Measurements from ENCODE around the gene GBP2.
"Not testable (repeated sequence)": the region's sequence is repeated elsewhere in the genome, so short reads cannot be mapped to it uniquely, and the experiment has no call there.

The GBP2 gene

GRCh38 chr1:89126602-89127565 is 970 bp upstream of the GBP2 start:
- DNase-seq (ENCODE audit: low read depth), result peak; percentile 69

DNA sequence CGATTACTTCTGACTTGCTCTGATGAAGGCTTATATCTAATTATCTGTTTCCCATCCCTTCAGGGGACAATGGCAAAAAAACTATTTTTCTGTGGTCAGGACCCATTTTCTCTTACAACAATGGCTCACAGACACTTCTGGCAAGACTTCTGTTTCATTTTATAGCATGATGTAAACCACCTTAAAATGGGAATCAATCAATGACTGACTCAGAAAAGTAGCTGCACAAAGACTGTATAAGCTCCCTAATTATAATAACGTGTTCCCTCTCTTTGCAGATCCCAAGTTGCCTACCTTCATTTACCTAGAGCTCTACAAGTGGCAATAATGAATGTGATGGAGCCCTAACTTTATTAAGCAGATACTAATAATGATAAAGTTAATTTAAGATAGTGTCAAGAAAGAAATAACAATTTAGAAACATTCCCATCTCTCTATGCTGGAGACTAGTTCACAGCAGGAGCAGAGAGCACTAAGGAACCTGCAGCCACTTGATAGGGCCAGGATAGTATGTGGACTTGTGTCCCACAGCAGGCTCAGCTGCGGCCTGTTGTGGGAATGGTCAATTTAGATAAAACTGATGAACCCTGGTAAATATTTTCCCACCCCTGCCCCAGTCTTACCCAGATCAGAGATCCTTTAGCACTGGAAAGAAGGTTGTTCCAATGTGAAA is 538 bp downstream of the GBP2 start:
- DNase-seq (ENCODE audit: low read depth), result no peak

DNA sequence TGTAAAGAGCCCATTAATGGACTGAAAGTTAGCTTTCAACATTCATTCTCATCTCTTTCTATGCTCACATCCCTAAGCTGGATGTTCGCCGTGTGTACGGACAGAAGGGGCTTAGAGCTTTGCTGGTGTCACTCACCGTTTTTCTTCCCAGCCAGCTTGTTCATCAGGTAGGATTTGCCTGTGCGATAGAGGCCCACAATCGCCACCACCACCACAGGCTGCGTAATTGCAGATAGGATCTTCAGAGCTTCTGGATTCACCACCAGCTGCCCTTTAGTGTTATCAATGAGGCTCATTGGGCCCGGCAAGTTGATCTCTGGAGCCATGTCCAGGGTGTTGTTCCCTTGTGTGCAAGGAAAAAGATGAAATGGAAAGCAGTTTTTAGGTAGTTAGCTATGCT is 4.3 kb downstream of the GBP2 start:
- DNase-seq (ENCODE audit: low read depth), result no peak

GRCh38 chr1:89114662-89115061 is 11.3 kb downstream of the GBP2 start:
- no peak for DNase-seq (ENCODE audit: low read depth)

DNA sequence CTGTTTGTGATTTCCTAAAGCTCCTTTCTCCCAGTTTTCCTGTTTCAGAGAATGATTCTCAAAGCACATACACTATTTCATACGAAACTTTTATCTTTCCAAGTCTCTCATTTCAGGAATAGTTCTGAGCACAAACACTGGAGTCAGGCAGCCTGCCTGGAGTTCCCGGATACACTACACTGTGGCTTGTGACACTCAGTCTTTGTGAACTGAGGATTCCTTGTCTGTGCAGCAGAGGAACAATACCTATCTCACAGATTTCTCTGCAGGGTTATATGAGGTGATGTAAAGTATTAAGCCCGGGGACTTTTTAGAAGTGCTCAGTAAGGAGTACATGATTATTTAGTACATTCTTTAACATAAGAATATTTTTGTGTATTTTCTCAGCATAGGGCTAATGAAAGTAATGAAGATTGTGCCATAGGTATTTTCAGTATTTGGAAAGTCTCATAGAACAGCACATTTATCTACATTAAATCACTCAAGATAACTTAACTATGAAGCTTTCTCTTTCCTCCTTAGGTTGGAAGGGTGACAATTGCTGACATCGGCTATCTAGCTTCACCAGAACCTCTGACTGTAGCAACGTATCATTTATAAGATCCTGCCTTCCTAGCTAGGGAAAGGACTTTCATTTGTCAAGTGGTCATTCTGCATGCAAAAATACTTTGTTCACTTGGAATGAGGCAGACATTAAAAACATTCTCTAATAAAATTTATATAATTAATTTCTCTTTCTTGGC is 12.9 kb downstream of the GBP2 start:
- no peak for DNase-seq (ENCODE audit: low read depth)

GRCh38 chr1:89104687-89105086 is 21.2 kb downstream of the GBP2 start:
- no peak for DNase-seq (ENCODE audit: low read depth)

- DNase-seq (ENCODE audit: low read depth), result no peak
Observed at GRCh38 chr1:89104147-89104546, 21.8 kb downstream of the GBP2 start.

DNA sequence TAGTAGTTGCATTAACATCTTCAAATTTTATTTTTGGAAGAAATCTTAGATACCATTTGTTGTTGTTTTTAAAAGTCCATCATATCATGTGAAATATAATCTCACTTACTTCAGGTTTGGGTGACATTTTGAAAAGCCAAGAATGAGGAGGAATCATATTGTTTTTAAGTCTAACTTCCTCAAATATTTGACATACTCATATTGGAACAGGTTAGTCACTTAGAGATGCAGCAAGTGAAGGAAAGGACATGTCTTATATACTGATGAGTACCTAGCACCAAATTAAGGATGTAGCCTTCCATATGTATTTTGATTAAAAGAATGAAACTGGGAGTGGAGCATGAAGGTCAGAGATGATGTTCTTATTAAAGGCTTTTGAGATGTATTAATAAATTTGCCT is 23.9 kb downstream of the GBP2 start:
- no peak for DNase-seq (ENCODE audit: low read depth)

DNA sequence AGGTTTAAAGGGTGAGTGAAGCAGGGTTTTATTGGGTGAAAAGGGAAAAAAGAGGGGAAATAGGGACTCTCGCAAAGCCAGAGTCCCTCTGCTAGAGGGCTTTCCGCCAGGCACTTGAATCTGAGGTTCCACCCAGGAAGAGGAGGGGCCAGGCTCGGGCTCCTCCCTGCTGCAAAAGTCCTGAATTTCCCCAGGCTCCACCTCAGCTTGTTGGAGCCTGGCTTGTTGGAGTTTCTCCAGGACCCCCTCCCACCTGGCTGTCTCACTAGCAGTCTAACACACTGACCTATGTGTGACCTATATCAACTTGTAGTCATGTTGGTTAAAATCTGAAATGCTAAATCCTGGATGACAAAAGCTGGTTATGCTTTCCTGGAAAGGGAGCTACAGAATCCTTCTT is 25.5 kb downstream of the GBP2 start:
- DNase-seq (ENCODE audit: low read depth), result no peak

DNA sequence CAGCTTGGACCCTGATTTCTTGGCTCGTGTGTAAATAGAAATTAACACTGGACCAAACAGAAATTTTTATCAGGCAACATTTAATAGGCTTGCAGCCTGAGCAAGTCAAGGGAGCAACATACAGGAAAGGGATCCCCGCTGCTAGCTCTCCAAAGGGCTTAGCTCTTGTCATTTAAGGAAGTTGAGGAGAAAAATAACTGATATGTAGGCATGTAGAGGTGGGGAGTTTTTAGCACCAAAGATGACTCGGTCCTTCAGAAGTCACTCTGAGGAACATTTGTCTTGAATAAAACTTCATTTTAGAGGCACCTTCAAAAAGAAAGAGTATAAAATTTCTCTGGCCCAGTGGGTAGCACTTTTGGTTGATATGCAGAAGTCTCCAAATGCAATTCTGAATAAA is 27.1 kb downstream of the GBP2 start:
- DNase-seq (ENCODE audit: low read depth), result no peak

GRCh38 chr1:89095737-89096136 is 30.2 kb downstream of the GBP2 start:
- no peak for DNase-seq (ENCODE audit: low read depth)

DNA sequence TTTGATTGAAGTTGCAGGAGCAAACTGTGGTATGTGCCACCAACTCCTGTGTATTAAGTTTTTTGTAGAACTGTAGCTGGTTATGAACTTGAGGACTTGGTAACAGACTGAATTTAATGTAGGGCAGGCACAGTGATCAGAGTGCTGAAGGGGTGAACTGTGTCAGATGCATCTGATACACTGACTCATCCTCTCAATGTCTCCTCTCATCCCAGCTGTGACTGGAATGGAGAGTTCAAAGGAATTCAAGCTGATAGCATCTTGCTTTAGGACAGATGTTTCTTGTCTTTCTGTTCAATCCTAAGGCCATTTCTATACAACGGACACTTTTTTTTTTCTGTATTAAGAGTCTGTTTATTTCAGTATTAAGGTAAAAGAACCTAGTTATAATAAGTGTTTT is 36.0 kb downstream of the GBP2 start:
- DNase-seq (ENCODE audit: low read depth), result no peak

- no peak for DNase-seq (ENCODE audit: low read depth)
Observed at GRCh38 chr1:89088572-89088971, 37.3 kb downstream of the GBP2 start.

GRCh38 chr1:89087241-89087640 is 38.7 kb downstream of the GBP2 start:
- DNase-seq (ENCODE audit: low read depth), result no peak

DNA sequence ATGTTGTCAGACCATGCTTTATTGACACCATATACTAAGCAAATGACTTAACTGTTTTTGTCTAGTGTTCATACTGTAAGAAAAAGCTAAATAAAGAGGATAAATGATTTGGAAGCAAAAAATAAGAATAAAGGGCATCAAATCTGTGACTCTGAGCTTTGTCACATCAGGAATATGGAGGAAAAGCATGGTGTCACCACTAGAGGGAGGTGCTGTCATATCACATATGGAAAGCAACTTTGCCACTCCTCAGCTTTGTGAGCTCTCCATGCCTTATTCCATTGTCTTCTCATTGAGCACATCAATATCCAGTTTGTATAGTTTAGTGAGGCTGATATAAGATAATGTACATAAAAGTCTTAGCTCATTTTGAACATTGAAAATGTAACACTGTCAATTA is 40.1 kb downstream of the GBP2 start:
- DNase-seq (ENCODE audit: low read depth), result no peak

- no peak for DNase-seq (ENCODE audit: low read depth)
Observed at GRCh38 chr1:89081005-89081404, 44.9 kb downstream of the GBP2 start.

DNA sequence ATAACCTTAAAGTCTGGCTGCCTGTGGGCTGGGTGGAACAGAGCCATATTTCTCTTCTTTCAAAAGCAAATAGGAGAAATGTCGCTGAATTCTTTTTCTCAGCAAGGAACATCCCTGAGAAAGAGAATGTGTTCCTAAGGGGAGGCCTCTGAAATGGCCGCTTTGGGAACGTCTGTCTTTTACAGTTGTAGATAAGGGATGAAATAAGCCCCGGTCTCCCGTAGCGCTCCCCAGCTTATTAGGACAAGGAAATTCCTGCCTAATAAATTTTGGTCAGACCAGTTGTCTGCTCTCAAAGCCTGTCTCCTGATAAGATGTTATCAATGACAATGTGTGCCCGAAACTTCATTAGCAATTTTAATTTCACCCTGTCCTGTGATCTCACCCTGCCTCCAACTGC is 45.8 kb downstream of the GBP2 start:
- DNase-seq (ENCODE audit: low read depth), result not testable (repeated sequence)

DNA sequence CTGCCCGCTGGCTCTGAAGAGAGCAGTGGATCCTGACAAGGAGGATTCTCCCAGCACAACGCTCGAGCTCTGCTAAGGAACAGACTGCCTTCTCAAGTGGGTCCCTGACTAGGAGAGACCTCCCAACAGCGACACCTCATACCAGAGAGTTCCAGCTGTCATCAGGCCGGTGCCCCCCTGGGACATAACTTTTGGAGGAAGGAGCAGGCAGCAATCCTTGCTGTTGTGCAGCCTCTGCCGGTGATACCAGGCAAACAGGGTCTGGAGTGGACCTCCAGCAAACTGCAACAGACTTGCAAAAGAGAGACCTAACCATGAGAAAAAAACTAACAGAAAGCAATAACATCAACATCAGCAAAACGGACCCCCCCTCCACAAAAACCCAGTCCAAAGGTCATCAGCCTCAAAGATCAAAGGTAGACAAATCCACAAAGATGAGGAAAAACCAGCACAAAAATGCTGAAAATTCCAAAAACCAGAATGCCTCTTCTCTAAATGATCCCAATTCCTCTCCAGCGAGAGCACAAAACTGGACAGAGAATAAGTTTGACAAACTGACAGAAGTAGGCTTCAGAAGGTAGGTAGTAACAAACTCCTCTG is 53.3 kb downstream of the GBP2 start:
- DNase-seq (ENCODE audit: low read depth), result not testable (repeated sequence)

GRCh38 chr1:89070509-89070908 is 55.4 kb downstream of the GBP2 start:
- DNase-seq (ENCODE audit: low read depth), result no peak

DNA sequence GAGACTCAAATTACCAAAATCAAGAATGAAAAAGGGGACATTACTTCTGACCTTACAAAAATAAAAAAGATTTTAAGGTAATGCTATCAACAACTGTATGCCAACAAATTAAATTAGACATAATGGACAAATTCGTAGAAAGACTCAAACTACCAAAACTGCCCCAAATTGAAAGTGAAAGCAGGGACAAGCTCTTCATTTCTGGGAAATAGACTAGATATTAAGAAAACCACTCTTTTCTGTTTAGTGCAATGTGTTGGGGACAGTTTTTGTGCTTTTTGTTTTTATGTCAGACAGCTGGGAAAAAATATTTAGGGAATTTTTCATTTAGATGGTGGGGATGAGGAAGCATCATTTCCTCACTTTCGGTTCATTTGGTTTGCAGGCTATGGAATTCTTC is 56.0 kb downstream of the GBP2 start:
- DNase-seq (ENCODE audit: low read depth), result no peak

GRCh38 chr1:89068291-89068690 is 57.6 kb downstream of the GBP2 start:
- no peak for DNase-seq (ENCODE audit: low read depth)
